ENCODE results near the gene PPP2R2D.

- TF ChIP-seq, protein P1, sequence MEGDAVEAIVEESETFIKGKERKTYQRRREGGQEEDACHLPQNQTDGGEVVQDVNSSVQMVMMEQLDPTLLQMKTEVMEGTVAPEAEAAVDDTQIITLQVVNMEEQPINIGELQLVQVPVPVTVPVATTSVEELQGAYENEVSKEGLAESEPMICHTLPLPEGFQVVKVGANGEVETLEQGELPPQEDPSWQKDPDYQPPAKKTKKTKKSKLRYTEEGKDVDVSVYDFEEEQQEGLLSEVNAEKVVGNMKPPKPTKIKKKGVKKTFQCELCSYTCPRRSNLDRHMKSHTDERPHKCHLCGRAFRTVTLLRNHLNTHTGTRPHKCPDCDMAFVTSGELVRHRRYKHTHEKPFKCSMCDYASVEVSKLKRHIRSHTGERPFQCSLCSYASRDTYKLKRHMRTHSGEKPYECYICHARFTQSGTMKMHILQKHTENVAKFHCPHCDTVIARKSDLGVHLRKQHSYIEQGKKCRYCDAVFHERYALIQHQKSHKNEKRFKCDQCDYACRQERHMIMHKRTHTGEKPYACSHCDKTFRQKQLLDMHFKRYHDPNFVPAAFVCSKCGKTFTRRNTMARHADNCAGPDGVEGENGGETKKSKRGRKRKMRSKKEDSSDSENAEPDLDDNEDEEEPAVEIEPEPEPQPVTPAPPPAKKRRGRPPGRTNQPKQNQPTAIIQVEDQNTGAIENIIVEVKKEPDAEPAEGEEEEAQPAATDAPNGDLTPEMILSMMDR (optimal IDR thresholded peaks at IDR 0.05 in 1 of 3, IDR thresholded peaks at IDR 0.05 in 1 of 3, conservative IDR thresholded peaks at IDR 0.05 in 1 of 3; ENCODE audit: extremely low read depth in 1 of 3, insufficient read depth in 2 of 3, low read length in 3 of 3): no peak
- TF ChIP-seq EZH2 (IDR thresholded peaks at IDR 0.05; ENCODE audit: low read length): no peak
Observed at GRCh38 chr10:131899695-131900349, 986 bp upstream of the PPP2R2D start.

Measured in keratinocyte (primary cell).